WTC11 (cell line): ENCODE results near the gene DDRGK1. TPM values are rescaled to one million over a fixed set of nuclear protein-coding genes. Genes with fewer than 3 reads are reported as not detected.

Source experiments
- ATAC-seq: fragments of 200-7000 bp; cut with Tn5 transposase; 2 replicates; pipeline ENCODE4 v1.10.0; 2021; ENCODE audit warnings: mild to moderate bottlenecking, moderate library complexity
- CTCF ChIA-PET: fragments of 300-600 bp; sonication (Branson Sonifier 250); formaldehyde crosslinking; loops from one replicate; lab custom pipeline; 2021; ENCODE audit warnings: antibody characterized with exemption; lab: Charles Lee
- POLR2A ChIA-PET: fragments of 350-600 bp; sonication (Branson Sonifier 250); formaldehyde crosslinking; loops from one replicate; lab custom pipeline; 2021; ENCODE audit warnings: antibody characterized with exemption; lab: Charles Lee
- DNase-seq: peaks from one replicate; pipeline ENCODE4 v3.0.0; 2021; ENCODE audit warnings: low spot score
- H3K27ac Mint-ChIP-seq: 2 replicates; pipeline ENCODE4 v1.8.0; 2021; ENCODE audit warnings: mixed read lengths
- H3K27me3 Mint-ChIP-seq: 2 replicates; pipeline ENCODE4 v1.8.0; 2021; ENCODE audit warnings: low read depth, mild to moderate bottlenecking, moderate library complexity, mixed read lengths
- H3K36me3 Mint-ChIP-seq: 2 replicates; pipeline ENCODE4 v1.8.0; 2021; ENCODE audit warnings: mixed read lengths
- H3K4me1 Mint-ChIP-seq: 2 replicates; pipeline ENCODE4 v1.8.0; 2022; ENCODE audit warnings: mixed read lengths
- H3K4me3 Mint-ChIP-seq: 2 replicates; pipeline ENCODE4 v1.8.0; 2021; ENCODE audit warnings: mild to moderate bottlenecking, moderate library complexity, mixed read lengths
- H3K9me3 Mint-ChIP-seq: 2 replicates; pipeline ENCODE4 v1.8.0; 2021; ENCODE audit warnings: mixed read lengths
- ATF1 ChIP-seq: sonication (generic); formaldehyde crosslinking; IDR thresholded peaks from 2 replicates; pipeline ENCODE4 v1.8.1; 2023; ENCODE audit warnings: mild to moderate bottlenecking, moderate library complexity, missing genetic modification reagents
- CREB1 ChIP-seq: sonication (generic); formaldehyde crosslinking; IDR thresholded peaks from 2 replicates; pipeline ENCODE4 v1.8.0; 2023; ENCODE audit warnings: mild to moderate bottlenecking, missing genetic modification reagents
- GRHL2 ChIP-seq: fragments of 250-450 bp; sonication (Bioruptor Pico); IDR thresholded peaks from 2 replicates; pipeline ENCODE4 v1.8.0; 2022; ENCODE audit warnings: mild to moderate bottlenecking, moderate library complexity; ENCODE audit not compliant: insufficient replicate concordance, severe bottlenecking
- GTF2I ChIP-seq: fragments of 250-450 bp; sonication (Bioruptor Pico); conservative IDR thresholded peaks from 2 replicates; pipeline ENCODE4 v1.4.0; 2021; ENCODE audit warnings: mild to moderate bottlenecking
- HMGA2 ChIP-seq: fragments of 250-450 bp; sonication (Bioruptor Pico); IDR thresholded peaks from 2 replicates; pipeline ENCODE4 v1.4.0; 2021; ENCODE audit warnings: mild to moderate bottlenecking, moderate library complexity
- IRF2 ChIP-seq: sonication (generic); formaldehyde crosslinking; IDR thresholded peaks from 2 replicates; pipeline ENCODE4 v1.8.0; 2022; ENCODE audit warnings: low read depth, missing genetic modification reagents, borderline replicate concordance
- MYBL2 ChIP-seq: sonication (generic); formaldehyde crosslinking; IDR thresholded peaks from 2 replicates; pipeline ENCODE4 v1.8.1; 2023; ENCODE audit warnings: mild to moderate bottlenecking, moderate library complexity, missing genetic modification reagents
- RELA ChIP-seq: sonication (generic); formaldehyde crosslinking; IDR thresholded peaks from 2 replicates; pipeline ENCODE4 v1.8.1; 2022; ENCODE audit warnings: missing genetic modification reagents, mild to moderate bottlenecking, borderline replicate concordance
- SMAD4 ChIP-seq: sonication (generic); formaldehyde crosslinking; IDR thresholded peaks from 2 replicates; pipeline ENCODE4 v1.8.0; 2022; ENCODE audit warnings: mild to moderate bottlenecking, missing genetic modification reagents
- TEAD1 ChIP-seq: sonication (generic); formaldehyde crosslinking; IDR thresholded peaks from 2 replicates; pipeline ENCODE4 v1.8.0; 2022; ENCODE audit warnings: mild to moderate bottlenecking, missing genetic modification reagents
- TEAD4 ChIP-seq: sonication (generic); formaldehyde crosslinking; IDR thresholded peaks from 2 replicates; pipeline ENCODE4 v1.8.0; 2022; ENCODE audit warnings: mild to moderate bottlenecking, missing genetic modification reagents
- USF2 ChIP-seq: sonication (generic); formaldehyde crosslinking; IDR thresholded peaks from 2 replicates; pipeline ENCODE4 v1.8.1; 2023; ENCODE audit warnings: mild to moderate bottlenecking, missing genetic modification reagents, moderate library complexity
- ZNF121 ChIP-seq: sonication (generic); formaldehyde crosslinking; IDR thresholded peaks from 2 replicates; pipeline ENCODE4 v1.8.0; 2023; ENCODE audit warnings: missing genetic modification reagents
- ZNF416 ChIP-seq: fragments of 250-450 bp; sonication (Bioruptor Pico); IDR thresholded peaks from 2 replicates; pipeline ENCODE4 v1.9.0; 2021; ENCODE audit warnings: mild to moderate bottlenecking, inconsistent platforms
- ZNF671 ChIP-seq: fragments of 250-450 bp; sonication (Bioruptor Pico); IDR thresholded peaks from 2 replicates; pipeline ENCODE4 v1.8.0; 2021; ENCODE audit warnings: mild to moderate bottlenecking
- total RNA-seq: library from RNA; stranded (reverse); gene quantifications from 3 replicates; pipeline ENCODE4 v1.2.3, GENCODE V29; 2021
- TF ChIP-seq, protein P1 (sequence below): fragments of 250-450 bp; sonication (Bioruptor Pico); conservative IDR thresholded peaks from 2 replicates; pipeline ENCODE4 v1.9.0; 2021; ENCODE audit warnings: mild to moderate bottlenecking
- TF ChIP-seq, protein P2 (sequence below): fragments of 200-600 bp; IDR thresholded peaks from 2 replicates; pipeline ENCODE4 v1.8.0; 2022; ENCODE audit warnings: antibody characterized with exemption

The DDRGK1 gene
- total RNA-seq, 1 experiment from 2014 or later, result 46.4 TPM

- no peaks in the 10 kb centered on the region for H3K9me3 Mint-ChIP-seq
- TF ChIP-seq IRF2 (no peak), MYBL2 (CRISPR knock-in tag) (no peak), ZNF121 (CRISPR knock-in tag) (0 out of 2 replicates have a peak, but pooled peaks have one; percentile 15), CREB1 (CRISPR knock-in tag) (no peak), GRHL2 (no peak), RELA (CRISPR knock-in tag) (no peak)
- TF ChIP-seq, protein P1, sequence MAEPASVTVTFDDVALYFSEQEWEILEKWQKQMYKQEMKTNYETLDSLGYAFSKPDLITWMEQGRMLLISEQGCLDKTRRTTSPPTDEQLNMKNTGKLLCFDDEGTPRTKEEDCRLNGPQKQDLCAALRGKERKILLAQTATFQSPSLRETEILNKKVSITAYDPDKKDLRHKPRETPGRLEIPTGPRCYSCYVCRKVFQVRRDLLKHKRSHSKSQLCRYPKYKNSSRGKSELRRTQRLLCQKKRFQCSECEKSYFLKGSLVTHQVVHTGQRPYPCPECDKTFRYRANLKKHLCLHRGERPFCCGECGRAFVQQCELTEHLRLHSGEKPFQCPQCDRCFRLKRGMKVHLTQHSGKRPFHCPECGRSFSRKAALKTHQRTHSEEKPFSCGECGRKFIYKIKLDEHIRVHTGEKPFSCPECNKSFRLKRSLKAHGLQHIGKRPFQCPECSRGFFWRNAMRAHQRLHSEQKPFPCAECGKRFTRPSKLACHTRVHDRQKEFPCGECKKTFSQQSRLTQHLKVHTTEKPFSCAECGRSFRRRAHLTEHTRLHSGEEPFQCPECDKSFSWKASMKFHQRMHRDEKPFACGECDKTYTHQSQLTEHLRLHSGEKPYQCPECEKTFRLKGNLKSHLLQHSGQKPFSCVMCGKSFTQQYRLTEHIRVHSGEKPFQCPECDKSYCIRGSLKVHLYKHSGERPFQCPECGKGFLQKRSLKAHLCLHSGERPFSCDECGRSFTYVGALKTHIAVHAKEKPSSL (CRISPR knock-in tag), result no peak
- no peak overlapping the region for H3K4me3 Mint-ChIP-seq
- CTCF ChIA-PET, result interaction anchor here (1.3 to 2.0 kb wide), 4 partner anchors 9 to 23 kb away, joined by 4 to 12 read pairs (median 4); partner anchors contain the start of gene SLC4A11
- no peak overlapping the region for H3K27ac Mint-ChIP-seq
- no peaks in the 10 kb centered on the region for H3K4me1 Mint-ChIP-seq
- POLR2A ChIA-PET, result interaction anchor here (1.0 kb wide), 1 partner anchor 12 kb away, joined by 3 read pairs; no protein-coding TSS in a partner anchor
- DNase-seq (no peak), ATAC-seq (peak; percentile 7; the same call in 1 of the 2 replicates)
- H3K27me3 Mint-ChIP-seq, result no peaks in the 10 kb centered on the region
- H3K36me3 Mint-ChIP-seq, result peaks cover 4% of the 10 kb centered on the region
These were observed 23.0 kb upstream of the DDRGK1 start for GRCh38 chr20:3227506-3227905.

- peak overlapping the region; percentile 29; the same call in 1 of the 2 replicates for H3K27ac Mint-ChIP-seq
- H3K4me1 Mint-ChIP-seq, result no peaks in the 10 kb centered on the region
- no peaks in the 10 kb centered on the region for H3K9me3 Mint-ChIP-seq
- DNase-seq (no peak), ATAC-seq (no peak)
- no peak overlapping the region for H3K4me3 Mint-ChIP-seq
- no peaks in the 10 kb centered on the region for H3K27me3 Mint-ChIP-seq
- ChIA-PET POLR2A (interaction anchor here (1.0 kb wide), 1 partner anchor 13 kb away, joined by 3 read pairs; no protein-coding TSS in a partner anchor), CTCF (interaction anchor here (1.4 to 2.0 kb wide), 3 partner anchors 8 to 23 kb away, joined by 4 to 12 read pairs (median 5); partner anchors contain the start of gene SLC4A11)
- H3K36me3 Mint-ChIP-seq, result peaks cover 4% of the 10 kb centered on the region
- TF ChIP-seq USF2 (CRISPR knock-in tag), result no peak
- no peak for TF ChIP-seq ZNF671 (CRISPR knock-in tag)
- no peak for TF ChIP-seq ATF1 (CRISPR knock-in tag)
- TF ChIP-seq TEAD4 (CRISPR knock-in tag), result no peak
- no peak for TF ChIP-seq TEAD1
- TF ChIP-seq SMAD4, result no peak
- TF ChIP-seq, all 79 proteins: peak for 0
These were observed 22.4 kb upstream of the DDRGK1 start for GRCh38 chr20:3226864-3227263.

- POLR2A ChIA-PET, result no interaction called here
- no peak overlapping the region for H3K27ac Mint-ChIP-seq
- no peaks in the 10 kb centered on the region for H3K27me3 Mint-ChIP-seq
- H3K36me3 Mint-ChIP-seq, result peaks cover 12% of the 10 kb centered on the region
- no peak for ATAC-seq
- CTCF ChIA-PET, result no interaction called here
- no peaks in the 10 kb centered on the region for H3K4me1 Mint-ChIP-seq
- no peak overlapping the region for H3K4me3 Mint-ChIP-seq
- no peak for TF ChIP-seq GTF2I (CRISPR knock-in tag)
- 0 out of 2 replicates have a peak, but pooled peaks have one; percentile 14 for TF ChIP-seq ZNF416
- TF ChIP-seq, protein P2, sequence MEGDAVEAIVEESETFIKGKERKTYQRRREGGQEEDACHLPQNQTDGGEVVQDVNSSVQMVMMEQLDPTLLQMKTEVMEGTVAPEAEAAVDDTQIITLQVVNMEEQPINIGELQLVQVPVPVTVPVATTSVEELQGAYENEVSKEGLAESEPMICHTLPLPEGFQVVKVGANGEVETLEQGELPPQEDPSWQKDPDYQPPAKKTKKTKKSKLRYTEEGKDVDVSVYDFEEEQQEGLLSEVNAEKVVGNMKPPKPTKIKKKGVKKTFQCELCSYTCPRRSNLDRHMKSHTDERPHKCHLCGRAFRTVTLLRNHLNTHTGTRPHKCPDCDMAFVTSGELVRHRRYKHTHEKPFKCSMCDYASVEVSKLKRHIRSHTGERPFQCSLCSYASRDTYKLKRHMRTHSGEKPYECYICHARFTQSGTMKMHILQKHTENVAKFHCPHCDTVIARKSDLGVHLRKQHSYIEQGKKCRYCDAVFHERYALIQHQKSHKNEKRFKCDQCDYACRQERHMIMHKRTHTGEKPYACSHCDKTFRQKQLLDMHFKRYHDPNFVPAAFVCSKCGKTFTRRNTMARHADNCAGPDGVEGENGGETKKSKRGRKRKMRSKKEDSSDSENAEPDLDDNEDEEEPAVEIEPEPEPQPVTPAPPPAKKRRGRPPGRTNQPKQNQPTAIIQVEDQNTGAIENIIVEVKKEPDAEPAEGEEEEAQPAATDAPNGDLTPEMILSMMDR, result no peak
- TF ChIP-seq HMGA2, result no peak
- TF ChIP-seq, all 79 proteins: peak for 1
- DNase-seq, result no peak
- no peaks in the 10 kb centered on the region for H3K9me3 Mint-ChIP-seq
These were observed 21.6 kb upstream of the DDRGK1 start for GRCh38 chr20:3226093-3226492.
